Fibroblast of lung (primary cell): Measurements from ENCODE around the gene AGBL4.

ENCODE experiments used
- EZH2 ChIP-seq: IDR thresholded peaks from 2 replicates; pipeline ENCODE4 v1.5.1; 2012; ENCODE audit warnings: low read length, control low read depth, mild to moderate bottlenecking; ENCODE audit errors: missing control alignments
- TF ChIP-seq, protein P1 (sequence below), 2 donors: IDR thresholded peaks in 1 of 2; conservative IDR thresholded peaks in 1 of 2; 1 replicate in 1 of 2; 2 replicates in 1 of 2; pipeline ENCODE4 v1.5.1; 2011 to 2012; ENCODE audit warnings: low read length in 2 of 2, control low read depth in 1 of 2, inconsistent platforms in 1 of 2, low read depth in 1 of 2, mild to moderate bottlenecking in 1 of 2

DNA sequence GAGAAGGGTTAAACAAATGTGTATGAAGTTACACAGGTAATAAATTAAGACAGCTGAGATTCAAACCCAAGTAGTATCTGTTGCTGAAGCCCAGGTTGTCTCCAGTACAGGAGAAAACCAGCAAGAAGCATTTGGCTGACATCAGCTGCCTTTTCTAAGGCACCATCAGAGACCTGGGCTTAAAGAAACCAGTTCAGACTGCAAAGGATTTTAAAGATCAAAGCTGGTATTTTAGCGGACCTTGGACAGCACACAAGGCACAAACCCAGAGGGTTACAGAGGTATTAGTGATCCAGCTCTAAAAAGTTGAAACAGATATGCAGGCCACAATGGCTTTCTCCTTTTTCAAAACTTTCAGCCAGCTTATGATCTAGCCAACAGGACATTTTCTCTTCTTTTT, 1270.5 kb downstream of the AGBL4 start:
- TF ChIP-seq, protein P1, sequence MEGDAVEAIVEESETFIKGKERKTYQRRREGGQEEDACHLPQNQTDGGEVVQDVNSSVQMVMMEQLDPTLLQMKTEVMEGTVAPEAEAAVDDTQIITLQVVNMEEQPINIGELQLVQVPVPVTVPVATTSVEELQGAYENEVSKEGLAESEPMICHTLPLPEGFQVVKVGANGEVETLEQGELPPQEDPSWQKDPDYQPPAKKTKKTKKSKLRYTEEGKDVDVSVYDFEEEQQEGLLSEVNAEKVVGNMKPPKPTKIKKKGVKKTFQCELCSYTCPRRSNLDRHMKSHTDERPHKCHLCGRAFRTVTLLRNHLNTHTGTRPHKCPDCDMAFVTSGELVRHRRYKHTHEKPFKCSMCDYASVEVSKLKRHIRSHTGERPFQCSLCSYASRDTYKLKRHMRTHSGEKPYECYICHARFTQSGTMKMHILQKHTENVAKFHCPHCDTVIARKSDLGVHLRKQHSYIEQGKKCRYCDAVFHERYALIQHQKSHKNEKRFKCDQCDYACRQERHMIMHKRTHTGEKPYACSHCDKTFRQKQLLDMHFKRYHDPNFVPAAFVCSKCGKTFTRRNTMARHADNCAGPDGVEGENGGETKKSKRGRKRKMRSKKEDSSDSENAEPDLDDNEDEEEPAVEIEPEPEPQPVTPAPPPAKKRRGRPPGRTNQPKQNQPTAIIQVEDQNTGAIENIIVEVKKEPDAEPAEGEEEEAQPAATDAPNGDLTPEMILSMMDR (conservative IDR thresholded peaks at IDR 0.05 in 1 of 2, IDR thresholded peaks at IDR 0.05 in 1 of 2; ENCODE audit: low read depth in 1 of 2, low read length in 2 of 2), result no peak
- TF ChIP-seq EZH2, result no peak
